NCI-H524 treated with DMSO at 0.1 percent for 48 hours (cell line): ENCODE results near the gene PACRGL.
"Not testable (repeated sequence)": the region's sequence is repeated elsewhere in the genome, so short reads cannot be mapped to it uniquely, and the experiment has no call there.

Experiments used
- DNase-seq: peaks from one replicate; lab custom pipeline; 2025; lab: John Stamatoyannopoulos, UW

Gene PACRGL

DNA sequence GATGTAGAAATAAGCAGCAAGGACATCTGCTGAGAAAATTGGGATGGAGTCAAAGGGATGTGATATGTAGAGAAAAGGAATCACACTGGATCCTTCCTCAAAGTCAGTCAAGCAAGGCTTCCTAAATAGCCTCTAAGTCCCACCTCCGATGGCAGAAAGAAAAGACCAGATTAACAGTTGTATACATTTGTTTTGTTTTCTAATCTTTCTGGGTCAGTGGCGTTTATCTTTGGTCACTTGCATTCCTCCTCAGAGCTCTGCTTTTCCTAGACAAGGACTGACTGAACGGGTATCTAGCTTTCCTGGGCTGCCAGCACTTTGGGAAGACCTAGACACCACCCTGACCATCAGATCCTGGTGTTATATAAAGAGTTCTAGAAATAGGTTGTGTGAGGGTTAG, 23.2 kb downstream of the PACRGL start:
- no peak for DNase-seq

DNA sequence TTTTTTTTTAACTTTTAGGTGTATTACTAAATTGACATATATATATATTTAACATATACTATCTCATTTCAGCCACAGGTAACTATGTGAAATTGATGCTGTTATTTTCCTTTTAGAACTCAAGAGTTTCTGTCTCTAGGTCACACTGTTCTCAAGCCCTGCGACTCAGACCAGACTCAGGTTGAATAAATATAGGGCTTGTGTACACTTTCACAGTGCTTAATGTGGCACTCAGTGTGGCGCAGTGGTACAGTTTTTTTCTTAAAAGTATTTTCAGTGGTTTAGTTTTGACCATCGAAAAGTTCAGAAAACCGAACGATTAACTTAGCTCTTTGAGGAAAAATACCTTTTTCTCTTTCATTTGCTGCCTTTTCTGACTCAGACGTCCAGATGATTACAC, 24.7 kb downstream of the PACRGL start:
- no peak for DNase-seq

DNA sequence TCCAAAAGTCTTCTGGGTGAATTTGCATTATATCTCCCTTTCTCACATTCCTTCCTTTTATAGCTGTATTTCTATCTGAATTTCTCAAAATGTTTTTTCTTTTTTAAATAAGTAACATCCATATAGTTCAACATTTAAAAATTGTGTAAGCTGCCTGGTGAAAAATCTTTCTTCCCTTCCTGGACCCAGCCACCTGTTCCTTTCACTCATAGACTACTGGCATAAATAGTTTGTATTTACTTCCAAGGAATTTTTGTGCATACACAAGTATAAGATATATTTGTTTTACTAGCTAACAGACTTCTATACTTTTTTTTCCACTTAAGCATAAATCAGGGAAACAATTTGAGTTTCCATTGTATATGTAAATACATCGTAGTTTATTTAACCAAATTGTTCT, 35.7 kb downstream of the PACRGL start:
- DNase-seq: no peak

DNA sequence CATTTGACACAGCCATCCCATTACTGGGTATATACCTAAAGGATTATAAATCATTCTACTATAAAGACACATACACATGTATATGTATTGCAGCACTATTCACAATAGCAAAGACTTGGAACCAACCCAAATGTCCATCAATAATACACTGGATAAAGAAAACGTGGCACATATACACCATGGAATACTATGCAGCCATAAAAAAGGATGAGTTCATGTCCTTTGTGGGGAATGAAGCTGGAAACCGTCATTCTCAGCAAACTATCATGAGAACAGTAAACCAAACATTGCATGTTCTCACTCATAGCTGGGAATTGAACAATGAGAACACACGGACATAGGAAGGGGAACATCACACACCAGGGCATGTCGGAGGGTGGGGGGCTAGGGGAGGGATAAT, 45.7 kb downstream of the PACRGL start:
- not testable (repeated sequence) for DNase-seq

DNA sequence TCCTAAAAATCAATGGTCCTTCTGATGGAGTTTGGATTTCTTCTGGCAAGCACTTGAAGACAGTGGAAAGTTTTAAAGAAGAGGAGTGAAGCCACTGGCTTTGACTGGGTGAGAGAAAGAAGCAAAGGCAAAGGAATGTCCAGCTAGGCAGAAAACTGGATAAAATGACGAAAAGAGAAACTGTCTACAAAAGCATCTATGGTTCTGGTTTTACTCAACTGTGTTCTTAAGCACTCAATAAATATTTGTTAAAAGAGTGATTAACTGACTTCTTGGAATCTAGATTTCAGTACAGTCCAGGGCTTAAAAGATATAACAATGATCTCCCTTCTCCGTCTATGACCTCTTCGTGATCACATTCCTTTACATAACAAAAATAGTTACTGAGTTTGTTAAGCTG, 52.4 kb downstream of the PACRGL start:
- no peak for DNase-seq

DNA sequence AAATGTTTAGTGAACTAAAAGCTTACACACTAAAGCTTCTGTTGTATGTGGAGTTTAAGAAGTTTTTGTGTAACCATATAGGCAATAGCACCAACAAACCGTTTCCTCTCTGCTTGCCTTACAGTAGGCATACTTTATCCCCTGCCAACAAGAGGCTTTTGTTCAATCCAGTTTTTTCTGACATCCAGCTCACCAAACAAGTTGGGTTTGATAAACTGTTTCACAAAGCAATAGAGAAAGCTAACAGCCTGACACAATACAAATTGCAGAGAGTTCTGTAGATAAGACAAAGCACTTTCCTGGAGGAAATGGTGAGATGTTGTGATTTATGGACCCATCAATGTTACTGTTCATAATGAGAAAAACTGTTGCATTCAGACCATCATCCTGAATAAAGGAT, 53.8 kb downstream of the PACRGL start:
- no peak for DNase-seq

DNA sequence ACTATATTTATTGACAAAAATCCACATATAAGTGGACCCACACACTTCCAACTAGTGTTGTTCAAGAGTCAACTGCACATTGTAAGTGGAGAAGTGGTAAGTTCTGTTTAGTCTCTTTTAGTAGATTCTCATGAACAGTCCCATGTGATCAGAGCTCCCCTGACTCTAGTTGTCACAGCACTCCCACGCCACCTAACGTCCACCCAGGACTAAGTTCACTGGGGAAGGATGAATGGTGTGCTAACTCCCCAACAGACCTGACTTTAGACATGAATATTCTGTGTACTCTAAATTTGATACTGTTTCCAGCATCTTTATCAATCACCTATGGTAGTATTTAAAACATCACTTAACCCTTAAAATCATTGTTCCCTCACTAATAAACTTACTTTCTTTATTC, 59.8 kb downstream of the PACRGL start:
- DNase-seq: no peak

DNA sequence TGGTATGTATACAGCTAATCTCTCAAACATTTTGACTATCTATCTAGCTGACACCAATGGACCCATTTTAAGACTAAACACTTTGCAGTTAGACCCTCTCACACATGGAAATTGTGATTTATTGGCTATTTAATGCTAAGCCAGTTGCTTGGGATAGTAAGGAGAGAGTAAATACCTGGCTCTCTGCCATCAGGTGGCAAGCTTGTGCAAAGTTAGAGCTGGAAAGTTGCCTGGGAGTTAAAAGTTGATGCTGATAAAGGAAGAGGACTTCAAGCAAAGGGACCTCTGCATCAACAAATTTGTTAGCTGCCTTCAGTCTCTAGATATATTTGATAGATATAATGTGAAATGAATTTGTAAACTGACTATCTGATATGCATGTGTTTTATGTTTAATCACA, 61.1 kb downstream of the PACRGL start:
- DNase-seq: no peak

DNA sequence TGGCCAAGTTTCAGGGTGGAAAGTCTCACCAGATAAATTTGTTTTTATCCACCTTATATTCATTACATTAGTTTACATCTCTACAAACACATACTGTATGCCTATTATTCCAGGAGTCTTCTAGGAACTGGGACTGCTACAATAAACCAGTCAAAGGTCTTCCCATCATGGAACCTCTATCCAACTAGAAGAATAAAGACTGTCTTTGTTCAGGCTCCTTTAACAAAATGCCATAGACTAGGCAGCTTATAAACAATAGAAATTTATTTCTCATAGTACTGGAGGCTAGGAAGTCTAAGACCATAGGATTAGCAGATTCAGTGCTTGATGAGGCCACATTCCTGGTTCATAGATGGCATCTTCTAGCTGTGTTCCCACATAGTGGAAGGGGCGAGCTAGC, 61.6 kb downstream of the PACRGL start:
- no peak for DNase-seq

DNA sequence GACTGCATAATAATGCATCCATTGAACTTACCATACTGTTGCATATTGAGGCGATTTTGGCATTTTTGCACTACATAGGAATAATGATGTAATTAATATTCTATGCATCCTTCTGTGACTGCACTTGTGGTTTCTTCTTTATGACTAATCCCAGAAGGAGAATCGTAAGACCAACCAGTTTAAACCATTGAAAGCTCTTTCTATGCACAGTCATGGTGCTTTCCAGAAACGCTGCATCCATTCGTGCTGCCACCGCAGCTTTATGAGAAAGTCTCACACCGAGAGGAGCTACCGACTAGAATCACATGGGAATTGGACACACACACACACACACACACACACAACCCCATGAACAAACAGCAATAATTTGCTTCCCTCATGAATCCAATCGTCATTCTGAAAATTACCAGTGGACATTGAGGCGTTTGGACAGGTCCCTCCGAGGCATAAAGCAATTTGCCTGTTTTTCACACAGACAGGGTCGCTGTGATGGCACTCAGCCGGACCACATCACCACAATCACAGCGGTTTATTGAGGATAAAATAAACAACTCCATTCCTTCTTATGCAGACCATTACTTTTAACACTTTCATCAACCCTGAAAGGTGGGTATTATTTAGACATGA, 64.2 kb downstream of the PACRGL start:
- DNase-seq: no peak

DNA sequence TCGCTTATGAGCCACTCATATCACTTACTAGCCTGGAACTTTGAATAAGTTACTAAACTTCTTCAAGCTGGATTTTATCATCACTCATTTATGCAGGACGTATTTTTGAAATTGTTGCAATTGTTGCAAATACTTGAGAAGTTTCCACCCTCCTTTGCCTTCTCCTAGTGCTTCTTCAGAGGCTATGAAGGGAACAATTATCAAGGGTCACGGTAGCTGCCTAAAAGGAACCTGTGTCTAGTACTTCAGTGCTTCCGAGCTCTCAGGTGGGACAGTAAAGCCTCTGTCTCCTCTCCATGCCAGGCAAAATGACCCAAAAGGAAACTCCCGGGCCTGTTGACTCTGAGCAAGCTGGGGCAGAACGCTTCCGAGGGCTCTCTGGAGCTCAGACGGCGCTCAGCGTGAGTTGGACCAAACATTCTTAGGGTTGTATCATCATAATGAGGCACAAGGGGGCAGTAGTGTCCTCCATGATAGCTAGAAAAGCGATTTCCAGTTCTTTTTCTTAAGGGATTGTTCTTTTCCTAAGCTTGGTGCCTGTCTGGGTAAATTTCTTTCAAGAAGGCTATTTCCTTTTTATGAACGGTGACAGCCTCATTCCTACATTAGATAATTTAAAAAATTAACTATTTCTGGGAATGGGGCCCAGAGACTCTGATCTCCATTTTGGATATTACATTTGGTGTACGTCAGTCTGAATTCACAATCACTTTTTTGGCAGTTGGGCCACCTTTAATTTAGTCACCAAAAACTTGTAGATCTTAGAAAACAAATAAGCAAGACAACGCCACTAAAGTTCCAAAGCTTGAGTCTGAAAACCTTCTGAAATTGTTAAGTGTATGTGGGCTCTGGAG, 73.1 kb downstream of the PACRGL start:
- DNase-seq: no peak

DNA sequence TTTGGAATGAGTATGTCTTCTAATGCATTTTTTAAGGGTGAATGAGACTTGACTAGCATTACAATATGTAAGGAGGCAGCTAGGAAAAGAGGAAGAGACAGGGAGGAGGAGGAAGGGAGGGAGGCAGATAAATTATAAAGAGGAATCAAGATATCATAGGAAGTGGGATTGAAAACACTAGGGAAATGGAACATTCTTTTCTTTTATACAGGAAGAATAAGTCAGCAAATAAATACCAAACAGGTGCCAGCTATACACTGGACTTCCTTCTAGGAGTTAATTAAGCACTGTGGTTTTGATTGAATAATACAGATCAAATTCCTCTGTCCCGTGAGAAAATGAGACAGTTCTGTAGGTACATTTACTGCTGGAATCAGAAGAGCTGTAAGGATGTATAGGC, 78.6 kb downstream of the PACRGL start:
- DNase-seq: no peak

DNA sequence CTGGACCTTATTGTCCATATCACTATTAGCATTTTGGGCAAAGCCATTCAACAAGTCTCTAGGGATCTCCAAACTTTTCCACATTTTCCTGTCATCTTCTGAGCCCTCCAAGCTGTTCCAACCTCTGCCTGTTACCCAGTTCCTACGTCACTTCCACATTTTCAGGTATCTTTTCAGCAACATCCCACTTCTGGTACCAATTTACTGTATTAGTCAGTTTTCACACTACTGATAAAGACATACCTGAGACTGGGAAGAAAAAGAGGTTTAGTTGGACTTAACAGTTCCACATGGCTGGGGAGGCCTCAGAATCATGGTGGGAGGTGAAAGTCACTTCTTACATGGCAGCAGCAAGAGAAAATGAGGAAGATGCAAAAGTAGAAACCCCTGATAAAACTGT, 82.9 kb downstream of the PACRGL start:
- not testable (repeated sequence) for DNase-seq

DNA sequence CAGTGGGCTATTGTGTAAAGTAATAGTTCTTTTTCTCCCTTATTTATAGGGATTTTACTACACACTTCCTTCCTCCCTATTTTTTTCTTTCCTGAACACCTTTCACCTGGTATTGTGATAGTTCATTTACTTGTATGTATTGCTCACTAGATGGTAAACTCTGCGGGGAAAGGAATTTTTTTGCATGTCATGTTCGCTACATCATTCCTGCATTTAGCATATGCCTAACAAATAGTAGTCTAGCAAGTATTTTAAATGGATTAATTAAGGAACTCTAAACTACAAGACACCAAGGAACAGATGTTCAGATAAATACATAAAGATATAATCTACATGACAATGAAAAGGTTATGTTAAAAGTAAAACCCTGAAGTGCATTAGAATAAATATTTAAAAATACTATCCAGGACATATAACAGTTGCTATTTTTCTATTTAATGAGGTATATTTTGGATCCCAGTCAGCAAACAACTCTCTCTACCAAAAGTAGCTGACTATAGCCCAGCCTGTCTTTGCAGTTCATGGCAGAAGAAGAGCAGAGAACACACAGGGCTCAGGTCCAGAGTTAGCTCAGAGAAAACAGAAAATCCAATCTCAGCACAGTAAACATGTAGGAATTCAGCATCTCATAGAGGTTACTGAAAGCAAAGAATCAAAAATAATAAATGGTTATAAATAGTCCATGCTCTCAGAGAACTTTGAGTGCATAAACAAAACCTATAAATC, 87.8 kb downstream of the PACRGL start:
- DNase-seq: no peak
